Measurements from ENCODE around the gene EDN2.

EDN2 gene

DNA sequence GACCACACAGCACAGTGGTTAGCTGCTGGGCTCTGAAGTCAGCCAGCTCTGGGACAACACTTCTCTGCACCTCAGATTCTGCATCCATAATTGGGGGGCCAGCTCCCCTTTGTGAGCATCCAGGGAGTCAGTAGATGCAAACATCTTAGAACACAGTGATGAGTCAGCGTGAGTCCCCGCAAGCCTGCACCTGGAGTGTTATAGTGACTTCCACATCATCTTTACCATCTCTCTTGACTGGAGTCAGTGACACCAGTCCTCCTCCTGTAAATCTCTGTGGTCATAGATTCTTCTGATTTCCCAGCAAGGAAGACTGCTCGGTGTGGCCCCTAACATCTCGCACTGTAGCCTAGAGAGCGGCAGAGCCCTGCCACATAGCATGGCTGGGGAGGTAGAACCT is 13.9 kb upstream of the EDN2 start:
- Histone ChIP-seq H3K4me3 (no peak overlapping the region), H4K20me1 (peaks cover 0 to 7% (median 0%) of the 10 kb centered on the region in 11 experiments; a peak in 3 of 22 replicates), H3K9ac (0 out of 22 replicates have a peak overlapping the region, but pooled peaks of 1 of the 11 experiments have one; percentile 1), H3K4me1 (peaks cover 13 to 53% (median 40%) of the 10 kb centered on the region in 10 experiments; a peak in 19 of 20 replicates), H3K27ac (no peak overlapping the region), H3K9me3 (replicated peaks in 1 of 11) (no peaks in the 10 kb centered on the region), H3K27me3 (peaks cover 16 to 25% (median 21%) of the 10 kb centered on the region in 11 experiments), H3K36me3 (no peaks in the 10 kb centered on the region), H3K4me2 (peak overlapping the region; percentile 13 to 73 (median 64); a peak in 20 of 22 replicates)
- TF ChIP-seq Cebpa-rat (IDR thresholded peaks at IDR 0.05) = no peak

DNA sequence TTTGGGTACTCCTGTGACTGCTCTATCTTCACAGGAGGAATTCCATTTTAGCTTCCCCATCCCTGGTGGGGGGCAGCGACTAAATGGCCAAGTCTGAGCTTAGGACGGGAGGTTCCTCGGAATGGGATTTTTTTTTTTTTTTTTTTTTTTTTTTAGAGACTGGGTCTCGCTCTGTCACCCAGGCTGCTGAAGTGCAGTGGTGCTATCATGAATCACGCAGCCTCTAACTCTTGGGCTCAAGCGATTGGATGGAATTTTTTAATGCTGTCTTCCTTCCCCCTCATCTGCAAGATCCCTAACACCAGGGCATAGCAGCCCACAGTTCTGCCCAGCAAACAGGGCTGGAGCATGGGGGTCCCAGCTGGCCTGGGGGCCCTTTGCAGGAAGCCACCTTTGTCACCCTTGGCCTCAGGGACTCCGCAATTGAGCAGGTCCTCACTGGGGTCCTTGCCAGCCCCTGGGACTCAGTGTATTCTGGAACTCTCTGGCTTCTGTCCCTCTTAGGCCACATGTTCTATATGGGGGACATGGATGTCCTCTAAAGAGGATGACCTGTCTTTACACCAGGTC is 13.1 kb upstream of the EDN2 start:
- H3K36me3 ChIP-seq = no peaks in the 10 kb centered on the region
- H3K9me3 ChIP-seq (replicated peaks in 1 of 11) = no peaks in the 10 kb centered on the region
- H4K20me1 ChIP-seq = peaks cover 0 to 7% (median 0%) of the 10 kb centered on the region in 11 experiments; a peak in 3 of 22 replicates
- H3K4me1 ChIP-seq = peaks cover 13 to 48% (median 40%) of the 10 kb centered on the region in 10 experiments; a peak in 19 of 20 replicates
- H3K9ac ChIP-seq = no peak overlapping the region
- H3K4me3 ChIP-seq = no peak overlapping the region
- H3K27ac ChIP-seq = no peak overlapping the region
- H3K27me3 ChIP-seq = peaks cover 16 to 25% (median 21%) of the 10 kb centered on the region in 11 experiments
- no peak for TF ChIP-seq Cebpa-rat (IDR thresholded peaks at IDR 0.05)
- peak overlapping the region in 7 of 11 experiments; percentile 91 to 99 (median 97); a peak in 9 of 22 replicates for H3K4me2 ChIP-seq

DNA sequence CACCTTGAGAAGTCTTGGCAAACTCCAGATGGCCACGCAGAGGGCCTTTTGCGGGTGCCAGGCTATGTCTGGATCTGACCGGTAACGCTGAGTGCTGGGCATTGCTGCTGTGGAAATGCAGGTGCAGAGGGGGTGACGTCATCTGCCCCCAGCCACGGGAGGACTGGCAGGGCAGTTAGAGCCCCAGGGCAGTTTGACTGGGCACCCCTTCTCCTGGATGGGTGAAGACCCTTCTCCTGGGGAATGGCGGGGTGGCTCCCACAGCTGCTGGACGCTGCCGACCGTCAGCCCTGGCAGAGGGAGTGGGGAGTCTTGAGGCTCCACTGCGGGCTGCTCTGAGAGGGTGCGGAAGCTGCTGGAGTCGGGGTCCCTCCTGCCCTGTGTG is 12.6 kb upstream of the EDN2 start:
- Histone ChIP-seq H3K4me1 (peaks cover 13 to 48% (median 40%) of the 10 kb centered on the region in 10 experiments; a peak in 19 of 20 replicates), H3K27me3 (peaks cover 16 to 25% (median 21%) of the 10 kb centered on the region in 11 experiments), H3K9me3 (replicated peaks in 1 of 11) (no peaks in the 10 kb centered on the region), H4K20me1 (peaks cover 0 to 7% (median 0%) of the 10 kb centered on the region in 11 experiments; a peak in 3 of 22 replicates), H3K27ac (peak overlapping the region in 3 of 11 experiments; percentile 74 to 81 (median 76); a peak in 2 of 22 replicates), H3K4me2 (peak overlapping the region; percentile 90 to 99 (median 97)), H3K36me3 (no peaks in the 10 kb centered on the region), H3K4me3 (no peak overlapping the region), H3K9ac (no peak overlapping the region; a peak in 1 of 22 replicates)
- TF ChIP-seq Cebpa-rat (IDR thresholded peaks at IDR 0.05) = no peak

DNA sequence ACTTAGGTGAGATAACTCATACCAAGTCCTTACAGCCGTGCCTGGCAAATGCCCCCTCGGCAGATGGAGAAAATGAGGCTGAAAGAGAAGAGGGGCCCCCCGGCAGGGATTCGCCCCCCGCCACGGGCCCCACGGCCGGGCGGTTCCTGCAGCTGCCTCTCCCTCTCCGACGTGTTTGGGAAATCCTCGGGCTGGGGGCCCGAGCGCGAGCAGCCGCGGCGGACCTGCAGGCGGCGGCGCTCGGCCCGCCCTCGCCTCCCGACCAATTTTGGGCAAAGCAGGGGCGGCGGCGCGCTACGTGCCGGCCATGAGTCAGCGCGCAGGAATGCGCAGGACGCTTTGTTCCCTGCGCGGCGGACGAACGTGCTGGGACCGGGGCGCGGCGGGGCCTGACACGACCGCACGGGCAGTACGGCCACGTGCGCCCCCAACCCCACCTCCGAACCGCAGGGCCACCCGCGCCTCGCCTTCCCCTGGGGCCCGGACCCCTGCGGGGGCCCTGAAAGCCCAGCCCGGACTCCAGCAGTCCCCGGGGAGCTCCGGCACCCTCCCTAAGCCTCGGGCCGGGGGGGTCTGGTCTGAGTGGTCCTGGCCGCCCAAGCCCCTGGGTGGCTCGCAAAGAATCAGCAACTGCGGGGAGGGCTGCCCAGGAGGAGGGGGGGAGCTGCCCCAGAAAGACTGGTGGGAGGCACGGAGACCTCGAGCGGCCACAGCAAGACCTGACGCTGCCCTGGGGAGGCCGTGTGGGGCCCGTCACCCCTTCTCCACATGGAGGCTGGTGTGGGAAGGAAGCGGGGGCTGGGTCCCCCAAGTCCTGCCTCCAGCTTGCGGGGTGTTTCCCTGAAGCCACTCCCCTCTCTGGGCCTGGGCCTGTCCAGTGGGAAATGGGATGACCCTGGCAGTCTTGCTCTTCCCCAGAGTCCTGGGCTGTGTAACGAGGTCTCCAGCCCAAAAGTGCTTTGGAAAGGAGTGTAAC is 11.9 kb upstream of the EDN2 start:
- no peaks in the 10 kb centered on the region for H3K9me3 ChIP-seq (replicated peaks in 1 of 11)
- no peaks in the 10 kb centered on the region for H3K36me3 ChIP-seq
- peaks cover 0 to 7% (median 0%) of the 10 kb centered on the region in 11 experiments; a peak in 3 of 22 replicates for H4K20me1 ChIP-seq
- peak overlapping the region; percentile 44 to 70 (median 56) for H3K4me3 ChIP-seq
- peaks cover 13 to 48% (median 40%) of the 10 kb centered on the region in 10 experiments; a peak in 19 of 20 replicates for H3K4me1 ChIP-seq
- H3K27me3 ChIP-seq = peaks cover 16 to 25% (median 21%) of the 10 kb centered on the region in 11 experiments
- H3K4me2 ChIP-seq = peak overlapping the region; percentile 90 to 99 (median 97)
- TF ChIP-seq Cebpa-rat (IDR thresholded peaks at IDR 0.05) = no peak
- H3K27ac ChIP-seq = peak overlapping the region in 10 of 11 experiments; percentile 41 to 82 (median 75); a peak in 20 of 22 replicates
- peak overlapping the region; percentile 69 to 80 (median 74) for H3K9ac ChIP-seq

DNA sequence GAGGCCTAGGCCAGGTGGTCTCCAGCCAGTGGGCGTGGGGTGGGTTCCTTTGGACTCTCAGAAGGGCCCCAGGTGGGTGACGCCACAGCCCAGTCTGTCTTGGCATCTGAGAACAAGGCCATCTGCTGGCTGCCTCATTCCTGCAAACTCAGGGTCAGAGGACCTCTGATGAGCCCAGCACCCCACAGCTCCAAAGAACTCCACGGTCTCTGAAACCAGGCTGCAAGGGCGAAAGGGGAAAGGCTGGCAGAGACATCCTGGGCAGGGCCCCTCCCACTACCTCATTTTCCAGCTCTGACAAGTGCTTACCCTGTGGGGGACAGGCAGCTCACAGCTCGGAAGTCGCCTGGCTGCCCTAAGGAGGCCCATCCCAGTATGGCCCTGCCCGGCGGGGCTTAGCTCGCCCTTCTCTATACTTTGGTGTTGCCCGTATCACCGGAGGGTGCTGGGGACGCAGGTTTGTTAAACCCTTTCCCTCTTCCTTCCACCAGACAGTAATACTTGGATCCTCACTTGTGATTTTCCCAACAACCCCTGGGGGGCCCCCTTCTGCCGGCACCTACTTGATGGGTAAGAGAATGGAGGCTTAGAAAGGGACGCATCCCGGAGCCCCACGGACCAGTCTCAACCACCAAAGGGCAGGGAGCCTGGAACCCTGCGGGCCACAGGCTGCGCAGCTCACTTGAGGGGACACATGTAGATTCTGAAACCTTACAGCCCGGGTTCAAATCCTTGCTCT is 10.9 kb upstream of the EDN2 start:
- Histone ChIP-seq H3K4me1 (peaks cover 13 to 48% (median 40%) of the 10 kb centered on the region in 10 experiments; a peak in 19 of 20 replicates), H3K9ac (peak overlapping the region in 1 of 11 experiments; percentile 74; a peak in 4 of 22 replicates), H3K36me3 (no peaks in the 10 kb centered on the region), H3K27me3 (peaks cover 16 to 25% (median 21%) of the 10 kb centered on the region in 11 experiments), H3K4me2 (peak overlapping the region; percentile 90 to 99 (median 97)), H3K27ac (0 out of 22 replicates have a peak overlapping the region, but pooled peaks of 1 of the 11 experiments have one; percentile 81), H4K20me1 (peaks cover 0 to 7% (median 0%) of the 10 kb centered on the region in 11 experiments; a peak in 3 of 22 replicates), H3K9me3 (replicated peaks in 1 of 11) (no peaks in the 10 kb centered on the region), H3K4me3 (peak overlapping the region in 7 of 10 experiments; percentile 44 to 62 (median 55); a peak in 13 of 20 replicates)
- TF ChIP-seq Cebpa-rat (IDR thresholded peaks at IDR 0.05) = no peak

DNA sequence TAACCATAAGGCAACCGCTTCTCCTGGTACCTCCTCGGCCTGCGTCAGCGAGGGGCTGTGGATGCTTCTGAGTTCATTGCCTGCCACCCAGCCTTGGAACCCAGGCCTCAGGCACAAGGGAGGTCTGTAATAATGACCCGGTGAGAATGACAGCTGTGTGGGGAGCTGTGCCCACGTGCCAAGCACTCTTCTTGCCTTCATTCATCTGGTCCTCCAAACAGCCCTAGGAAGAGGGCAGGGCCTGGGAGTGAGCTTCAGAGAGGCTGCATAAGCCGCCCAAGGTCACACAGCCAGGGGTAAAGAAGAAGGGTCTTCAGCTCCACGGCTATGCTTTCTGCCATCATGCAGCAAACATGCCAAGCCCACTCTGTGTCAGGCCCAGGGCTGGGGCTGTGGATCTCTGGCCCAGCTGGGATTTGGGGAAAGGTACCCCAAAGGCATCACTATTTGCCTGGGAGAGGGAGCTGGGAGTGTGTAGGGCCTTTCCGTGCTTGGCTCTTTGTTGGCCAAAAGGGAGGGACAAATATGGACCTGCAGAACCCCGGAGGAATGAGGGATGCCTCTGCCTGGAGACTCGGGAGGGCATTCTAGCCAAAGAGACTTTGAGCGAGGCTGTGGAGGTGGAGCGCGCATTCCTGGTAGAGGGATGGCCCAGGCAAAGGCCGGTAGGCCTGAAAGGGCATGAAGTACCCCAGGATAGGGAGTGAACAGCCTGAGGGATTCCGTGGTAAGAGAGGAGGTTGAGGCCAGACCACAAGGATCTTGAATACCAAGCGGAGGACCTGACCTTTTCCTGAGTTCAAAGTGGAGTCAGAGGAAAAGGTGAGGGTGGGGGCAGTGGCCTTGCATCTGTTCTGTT is 10.1 kb upstream of the EDN2 start:
- Histone ChIP-seq H3K9ac (no peak overlapping the region), H4K20me1 (peaks cover 0 to 7% (median 0%) of the 10 kb centered on the region in 11 experiments; a peak in 3 of 22 replicates), H3K4me3 (no peak overlapping the region), H3K4me1 (peaks cover 13 to 47% (median 39%) of the 10 kb centered on the region in 10 experiments; a peak in 19 of 20 replicates), H3K9me3 (replicated peaks in 1 of 11) (no peaks in the 10 kb centered on the region), H3K4me2 (peak overlapping the region in 6 of 11 experiments; percentile 91 to 99 (median 98); a peak in 7 of 22 replicates), H3K27me3 (peaks cover 16 to 25% (median 21%) of the 10 kb centered on the region in 11 experiments), H3K36me3 (no peaks in the 10 kb centered on the region), H3K27ac (no peak overlapping the region)
- no peak for TF ChIP-seq Cebpa-rat (IDR thresholded peaks at IDR 0.05)

DNA sequence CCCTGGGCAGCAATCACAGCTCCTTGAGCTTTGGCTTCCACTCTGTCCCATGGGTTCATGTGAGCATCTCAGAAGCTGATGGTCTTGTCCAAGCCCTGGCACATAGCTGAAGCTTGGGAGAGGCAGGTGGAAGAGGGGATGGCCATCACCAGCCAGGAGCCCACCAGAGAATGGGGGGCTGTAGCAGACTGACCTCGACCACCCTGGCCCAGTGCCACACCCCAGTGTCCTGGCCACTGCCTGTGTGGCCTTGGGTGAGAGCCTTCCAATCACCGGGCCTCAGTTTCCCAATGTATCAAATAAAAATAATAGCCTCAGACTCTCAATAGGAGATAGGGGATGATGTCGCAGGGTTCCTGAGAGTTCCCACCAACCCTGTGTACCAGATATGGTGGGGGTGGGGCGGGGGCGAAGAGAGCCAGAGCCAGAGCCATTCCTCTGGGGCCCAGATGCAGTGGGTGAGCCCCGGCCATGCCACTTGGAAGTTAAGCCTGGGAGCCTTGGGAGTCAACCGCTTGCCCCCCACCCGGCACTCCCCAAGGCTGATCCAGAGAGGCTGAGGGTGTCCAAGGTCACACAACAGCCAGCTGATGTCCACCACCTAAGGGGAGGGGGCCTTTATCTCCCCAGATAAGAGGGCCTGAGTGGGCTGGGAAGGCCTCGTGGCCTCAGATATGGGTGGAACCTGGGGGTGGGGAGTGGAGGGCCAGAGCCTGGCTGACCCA is 9.3 kb upstream of the EDN2 start:
- Histone ChIP-seq H3K4me2 (no peak overlapping the region), H3K27ac (no peak overlapping the region), H4K20me1 (peaks cover 0 to 7% (median 0%) of the 10 kb centered on the region in 11 experiments; a peak in 3 of 22 replicates), H3K9me3 (replicated peaks in 1 of 11) (no peaks in the 10 kb centered on the region), H3K27me3 (peaks cover 16 to 25% (median 21%) of the 10 kb centered on the region in 11 experiments), H3K4me1 (peaks cover 13 to 39% (median 33%) of the 10 kb centered on the region in 10 experiments; a peak in 19 of 20 replicates), H3K9ac (no peak overlapping the region), H3K36me3 (no peaks in the 10 kb centered on the region), H3K4me3 (no peak overlapping the region)
- TF ChIP-seq Cebpa-rat (IDR thresholded peaks at IDR 0.05) = no peak

All from BLaER1 treated with 17β-estradiol and CSF1 and Interleukin-3, amounts not matched to agents 10 nM and 100 nM (cell line).